ENCODE data around the gene ATP2B2.

The ATP2B2 gene

GRCh38 chr3:10447110-10447509 lies 58.3 kb downstream of the ATP2B2 start:
- DNase-seq: no peak

- no peak for DNase-seq
Observed at GRCh38 chr3:10445561-10446175, 59.7 kb downstream of the ATP2B2 start.

GRCh38 chr3:10444511-10444910 lies 60.9 kb downstream of the ATP2B2 start:
- DNase-seq: no peak

- DNase-seq: no peak
Observed at GRCh38 chr3:10444110-10444429, 61.3 kb downstream of the ATP2B2 start.

- DNase-seq: no peak
Observed at GRCh38 chr3:10443272-10444109, 61.9 kb downstream of the ATP2B2 start.

- no peak for DNase-seq
Observed at GRCh38 chr3:10442151-10442795, 63.1 kb downstream of the ATP2B2 start.

- no peak for DNase-seq
Observed at GRCh38 chr3:10440684-10441083, 64.7 kb downstream of the ATP2B2 start.

GRCh38 chr3:10438902-10439610 lies 66.3 kb downstream of the ATP2B2 start:
- no peak for DNase-seq

GRCh38 chr3:10437995-10438901 lies 67.1 kb downstream of the ATP2B2 start:
- no peak for DNase-seq

GRCh38 chr3:10437272-10437994 lies 68.0 kb downstream of the ATP2B2 start:
- DNase-seq: peak; percentile 54

GRCh38 chr3:10435850-10436249 lies 69.5 kb downstream of the ATP2B2 start:
- DNase-seq: no peak

GRCh38 chr3:10434938-10435336 lies 70.4 kb downstream of the ATP2B2 start:
- DNase-seq: no peak

GRCh38 chr3:10434144-10434937 lies 71.0 kb downstream of the ATP2B2 start:
- no peak for DNase-seq

GRCh38 chr3:10432931-10433330 lies 72.5 kb downstream of the ATP2B2 start:
- no peak for DNase-seq

GRCh38 chr3:10432156-10432845 lies 73.1 kb downstream of the ATP2B2 start:
- DNase-seq: no peak

- DNase-seq: no peak
Observed at GRCh38 chr3:10430805-10431204, 74.6 kb downstream of the ATP2B2 start.

- DNase-seq: no peak
Observed at GRCh38 chr3:10428406-10429091, 76.8 kb downstream of the ATP2B2 start.

- DNase-seq: no peak
Observed at GRCh38 chr3:10426346-10427220, 78.8 kb downstream of the ATP2B2 start.

Measured in kidney glomerular epithelial cell (primary cell).